Right cardiac atrium (tissue), 5 donors: ENCODE measurements around the gene DNAH17. TPM values are rescaled to one million over a fixed set of nuclear protein-coding genes. Genes with fewer than 3 reads are reported as not detected.

ENCODE experiments used
- ATAC-seq, 2 donors: fragments of 200-7000 bp; cut with Tn5 transposase; one replicate each; pipeline versions ENCODE4 v1.8.0 to v1.9.1; 2020; ENCODE audit warnings: moderate library complexity in 2 of 2, mild to moderate bottlenecking in 1 of 2
- DNase-seq, 3 donors: peaks; one replicate each; pipeline ENCODE4 v3.0.0-alpha.2; 2020
- H3K27ac ChIP-seq: one replicate; pipeline ENCODE4 v1.5.1; 2013; ENCODE audit warnings: mild to moderate bottlenecking, low read length, control low read depth, moderate library complexity
- H3K27me3 ChIP-seq: one replicate; pipeline ENCODE4 v1.6.1; 2013; ENCODE audit not compliant: control insufficient read depth, insufficient read depth
- H3K4me1 ChIP-seq: one replicate; pipeline ENCODE4 v1.6.1; 2013; ENCODE audit warnings: low read length; ENCODE audit not compliant: control insufficient read depth, insufficient read depth
- H3K4me3 ChIP-seq: one replicate; pipeline ENCODE4 v1.5.1; 2013; ENCODE audit warnings: low read length, control low read depth
- H3K9me3 ChIP-seq: one replicate; pipeline ENCODE4 v1.6.1; 2013; ENCODE audit warnings: low read length; ENCODE audit not compliant: control insufficient read depth
- WGBS: extraction: QIAGEN DNeasy Blood & Tissue Kit; methylation state at CpG from one replicate; pipeline ENCODE4 v1.1.7; 2013; 5-methylcytosine and 5-hydroxymethylcytosine counted together
- intact Hi-C, 4 donors: fragments of 100-400 bp; cut with DNase I; formaldehyde crosslinking; loops; one replicate each; pipeline versions ENCODE4 v1.11.0 to v1.14.0; 2022 to 2023
- polyA plus RNA-seq: library from polyadenylated mRNA; stranded (reverse); fragments of 200-250 nt; gene quantifications from one replicate; pipeline ENCODE4 v1.2.3, GENCODE V29; 2013
- total RNA-seq, 4 donors: library from RNA; stranded (reverse); fragmentation: NEBNext Ultra II Directional; extraction: Animal tissue kit (Norgen Biotek cat#: 25700); gene quantifications; one replicate each; pipeline ENCODE4 v1.2.1, GENCODE V29; 2021
- donor health status: healthy with polysubstance abuse.
- donor health status: DM: no; HTN: yes; CAD: no.
- donor health status: DM: no; HTN: no; CAD: no.
- donor health status: DM: no; HTN: yes; CAD: no; lungs with severe emphysema.
- donor health status: DM: yes; HTN: yes; CAD: no.

DNAH17 gene
- total and polyA plus RNA-seq, 5 donors, result 0.06 to 0.28 (median 0.19) TPM; not detected in 1

DNA sequence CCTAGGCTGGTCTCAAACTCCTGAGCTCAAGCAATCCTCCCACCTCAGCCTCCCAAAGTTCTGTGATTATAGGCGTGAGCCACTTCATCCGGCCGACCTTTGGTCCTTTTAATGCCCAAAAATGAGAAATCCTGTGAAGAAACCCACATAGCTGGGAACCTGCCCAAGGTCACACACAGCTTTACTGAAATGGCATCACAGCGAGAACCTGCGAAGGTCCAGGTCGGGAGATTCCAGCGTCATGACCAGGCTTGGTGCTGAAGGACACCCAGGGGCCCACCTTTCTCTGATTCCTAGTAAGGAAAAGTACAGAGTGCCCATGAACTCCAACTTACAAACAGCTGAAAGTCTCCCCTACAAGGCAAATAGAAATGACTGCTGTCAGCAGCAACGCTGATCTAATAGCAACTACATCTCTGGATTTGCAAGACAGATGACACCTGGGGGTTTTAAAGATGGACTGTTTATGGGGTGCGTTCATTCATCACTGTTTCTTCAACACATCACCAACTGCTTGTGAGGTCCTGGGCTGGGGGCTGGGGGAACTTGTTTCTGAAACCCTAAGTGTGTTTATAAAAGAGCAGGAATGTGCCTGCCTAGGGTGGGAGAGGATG is 24.5 kb upstream of the DNAH17 start:
- no peak for ATAC-seq
- Histone ChIP-seq H3K4me1 (peaks cover 5% of the 10 kb centered on the region), H3K27me3 (no peaks in the 10 kb centered on the region), H3K27ac (no peak overlapping the region), H3K4me3 (no peak overlapping the region), H3K9me3 (no peaks in the 10 kb centered on the region)
- no peak for DNase-seq
- intact Hi-C loops, result no loop called here
- 89% methylated on average over 9 of the region's 9 CpGs for WGBS

DNA sequence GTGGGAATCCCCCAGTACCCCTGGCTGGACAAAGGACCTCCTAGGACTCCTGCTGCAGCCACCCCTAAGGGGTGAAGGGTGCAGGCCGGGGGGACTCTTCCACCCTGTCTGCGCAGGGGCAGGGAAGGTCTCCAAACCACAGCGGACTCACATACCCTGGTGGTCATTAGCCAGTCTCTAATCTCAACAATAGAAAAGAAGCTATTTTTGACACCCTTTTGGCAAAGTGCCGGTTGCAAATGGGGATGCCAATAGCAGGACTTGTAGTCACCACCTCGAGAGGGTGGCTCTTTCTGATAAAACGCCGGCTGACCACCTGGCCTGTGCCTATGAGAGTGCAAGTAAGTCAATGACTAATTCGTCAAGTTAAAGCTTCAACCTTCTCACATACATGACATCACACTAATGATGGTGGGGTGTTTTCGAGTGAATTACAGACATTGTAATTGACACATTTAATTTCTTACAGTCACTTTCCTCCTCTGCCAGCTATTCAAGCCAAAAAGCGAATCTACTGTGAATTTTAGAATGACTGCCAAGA is 23.1 kb upstream of the DNAH17 start:
- intact Hi-C loops, result no loop called here
- ATAC-seq (peak; percentile 32 to 51), DNase-seq (peak in 1 of 3 donors; percentile 67)
- 32% methylated on average over 10 of the region's 10 CpGs for WGBS
- H3K4me3 ChIP-seq, result no peak overlapping the region
- no peaks in the 10 kb centered on the region for H3K27me3 ChIP-seq
- H3K27ac ChIP-seq, result no peak overlapping the region
- H3K4me1 ChIP-seq, result peaks cover 5% of the 10 kb centered on the region
- H3K9me3 ChIP-seq, result no peaks in the 10 kb centered on the region

DNA sequence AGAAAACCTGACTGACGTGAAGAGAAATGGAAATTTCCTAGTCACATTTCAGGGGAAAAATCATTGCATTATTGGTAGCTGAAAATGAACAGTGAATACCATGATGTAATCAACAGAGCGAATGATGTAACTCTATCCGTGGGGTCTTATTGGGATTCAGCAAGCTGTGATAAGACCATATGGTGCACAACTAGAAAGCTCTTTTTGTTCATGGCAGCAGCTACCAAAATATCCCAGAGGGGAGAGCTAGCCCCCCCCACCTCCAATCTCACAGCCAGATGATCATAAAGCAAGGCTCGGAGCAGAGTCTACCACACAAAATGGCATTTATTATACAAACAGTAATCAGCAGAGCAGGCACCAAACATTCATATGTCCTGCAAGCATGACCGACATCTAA is 22.2 kb upstream of the DNAH17 start:
- no peak for DNase-seq
- Histone ChIP-seq H3K27ac (no peak overlapping the region), H3K4me1 (peaks cover 5% of the 10 kb centered on the region), H3K4me3 (no peak overlapping the region), H3K27me3 (no peaks in the 10 kb centered on the region), H3K9me3 (no peaks in the 10 kb centered on the region)
- no peak for ATAC-seq
- intact Hi-C loops, result no loop called here
- WGBS, result 70% methylated on average over 5 of the region's 5 CpGs

DNA sequence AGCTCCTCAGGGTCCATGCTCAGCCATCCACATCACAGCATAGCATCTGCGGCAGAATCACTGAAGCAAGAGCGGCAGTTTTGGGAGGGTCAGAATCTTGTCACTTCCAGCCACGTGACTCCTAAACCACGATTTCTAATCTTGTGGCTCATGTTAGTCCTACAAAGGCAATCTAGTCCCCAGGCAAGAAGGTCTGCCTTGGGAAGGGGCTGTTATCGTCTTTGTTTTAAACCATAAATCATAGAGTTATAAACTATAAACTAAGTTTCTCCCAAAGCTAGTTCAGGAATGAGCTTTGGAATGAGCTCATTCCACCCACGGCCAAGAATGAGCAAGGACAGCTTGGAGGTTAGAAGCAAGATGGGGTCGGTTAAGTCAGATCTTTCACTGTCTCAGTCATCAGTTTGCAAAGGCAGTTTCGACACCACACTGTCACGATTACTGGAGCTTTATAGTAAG is 20.8 kb upstream of the DNAH17 start:
- intact Hi-C loops, result no loop called here
- Histone ChIP-seq H3K4me1 (peaks cover 5% of the 10 kb centered on the region), H3K27me3 (no peaks in the 10 kb centered on the region), H3K9me3 (no peaks in the 10 kb centered on the region), H3K4me3 (no peak overlapping the region), H3K27ac (no peak overlapping the region)
- WGBS, result 63% methylated on average over 9 of the region's 9 CpGs
- ATAC-seq (no peak), DNase-seq (no peak)

DNA sequence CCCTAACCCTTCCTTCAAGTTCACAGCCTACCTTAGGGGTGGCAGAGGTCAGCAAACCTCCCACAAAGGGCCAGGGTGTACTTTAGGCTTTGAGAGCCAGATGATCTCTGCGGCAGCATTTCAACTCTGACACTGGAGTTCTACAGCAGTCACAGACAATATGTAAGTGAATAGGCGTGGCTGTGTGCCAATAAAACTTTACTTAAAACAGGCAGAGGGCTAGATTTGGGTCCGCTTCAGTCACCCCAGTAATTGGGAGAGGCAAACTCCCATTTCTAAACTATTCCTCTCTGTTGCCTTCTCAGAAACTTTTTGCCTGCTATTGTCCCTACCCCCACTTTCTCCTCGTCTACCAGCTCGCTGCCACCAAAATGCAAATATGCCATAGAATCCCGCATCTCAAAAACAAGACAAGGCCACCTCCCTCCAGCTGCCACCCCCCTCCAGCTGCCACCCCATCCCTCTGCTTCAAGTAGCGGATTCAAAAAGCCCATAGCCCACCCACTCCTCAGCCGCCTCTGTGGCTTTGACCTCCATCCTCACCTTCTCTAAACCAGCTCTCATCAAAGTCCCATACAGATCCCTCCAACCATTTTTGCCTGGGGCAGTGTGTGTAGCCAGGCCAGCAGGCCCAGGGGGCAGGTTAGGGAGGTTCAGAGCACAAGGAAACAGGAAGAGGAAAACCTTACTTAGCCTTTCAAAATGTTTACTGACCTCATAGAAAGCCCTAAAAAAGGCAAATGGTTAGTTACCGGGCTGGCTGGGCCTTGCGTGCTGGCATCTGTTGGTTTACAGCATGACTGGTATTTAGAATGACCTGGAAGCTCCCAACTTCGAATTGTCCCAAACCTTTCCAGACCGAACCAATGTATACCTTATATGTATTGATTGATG is 19.9 kb upstream of the DNAH17 start:
- Histone ChIP-seq H3K27ac (no peak overlapping the region), H3K4me3 (no peak overlapping the region), H3K4me1 (peaks cover 5% of the 10 kb centered on the region), H3K9me3 (no peaks in the 10 kb centered on the region), H3K27me3 (no peaks in the 10 kb centered on the region)
- ATAC-seq (no peak), DNase-seq (no peak)
- WGBS, result 87% methylated on average over 12 of the region's 12 CpGs
- intact Hi-C loops, result no loop called here

DNA sequence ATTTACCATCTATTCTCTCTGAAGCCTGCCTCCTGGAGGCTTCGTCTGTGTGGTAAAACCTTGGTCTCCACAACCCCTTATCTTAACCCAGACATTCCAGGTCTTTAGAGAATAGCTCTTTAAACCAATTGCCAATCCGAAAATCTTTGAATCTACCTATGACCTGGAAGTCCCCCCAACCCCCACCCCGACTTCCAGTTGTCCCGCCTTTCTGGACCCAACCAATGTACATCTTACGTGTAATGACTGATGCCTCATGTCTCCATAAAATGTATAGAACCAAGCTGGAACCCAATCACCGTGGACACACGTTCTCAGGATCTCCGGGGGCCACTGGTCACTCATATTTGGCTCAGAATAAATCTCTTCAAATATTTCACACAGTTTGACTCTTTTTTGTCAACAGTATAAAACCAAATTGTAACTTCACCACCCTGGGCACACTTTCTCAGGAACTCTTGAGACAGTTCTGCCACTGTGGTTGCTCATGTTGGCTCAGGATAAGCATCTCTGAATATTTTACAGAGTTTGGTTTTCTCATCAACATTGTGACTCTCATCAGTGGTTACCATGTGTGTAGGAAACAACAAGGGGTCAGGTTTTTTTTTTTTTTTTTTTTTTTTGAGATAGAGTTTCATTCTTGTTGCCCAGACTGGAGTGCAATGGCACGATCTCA is 18.1 kb upstream of the DNAH17 start:
- Histone ChIP-seq H3K27me3 (no peaks in the 10 kb centered on the region), H3K4me1 (peaks cover 4% of the 10 kb centered on the region), H3K9me3 (no peaks in the 10 kb centered on the region), H3K4me3 (no peak overlapping the region), H3K27ac (no peak overlapping the region)
- ATAC-seq, result no peak
- intact Hi-C loops, result no loop called here
- DNase-seq, result no peak
- WGBS, result 92% methylated on average over 9 of the region's 9 CpGs

DNA sequence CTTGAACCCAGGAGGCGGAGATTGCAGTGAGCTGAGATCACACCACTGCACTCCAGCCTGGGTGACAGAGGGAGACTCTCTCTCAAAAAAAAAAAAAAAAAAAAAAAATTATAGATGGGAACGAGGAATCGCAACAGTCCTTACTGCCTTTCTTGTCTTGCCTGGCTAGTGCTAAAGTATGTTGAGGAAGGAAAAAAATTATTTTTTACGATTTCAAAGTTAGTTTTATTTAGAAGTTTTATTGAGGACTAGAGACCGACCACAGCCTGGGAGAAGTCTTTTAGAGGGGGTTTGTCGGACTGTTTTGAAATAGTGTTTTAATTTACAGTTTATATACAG is 15.8 kb upstream of the DNAH17 start:
- Histone ChIP-seq H3K4me1 (no peaks in the 10 kb centered on the region), H3K27me3 (no peaks in the 10 kb centered on the region), H3K9me3 (no peaks in the 10 kb centered on the region), H3K4me3 (no peak overlapping the region), H3K27ac (no peak overlapping the region)
- intact Hi-C loops, result no loop called here
- ATAC-seq (no peak), DNase-seq (no peak)
- 81% methylated on average over 6 of the region's 6 CpGs for WGBS

DNA sequence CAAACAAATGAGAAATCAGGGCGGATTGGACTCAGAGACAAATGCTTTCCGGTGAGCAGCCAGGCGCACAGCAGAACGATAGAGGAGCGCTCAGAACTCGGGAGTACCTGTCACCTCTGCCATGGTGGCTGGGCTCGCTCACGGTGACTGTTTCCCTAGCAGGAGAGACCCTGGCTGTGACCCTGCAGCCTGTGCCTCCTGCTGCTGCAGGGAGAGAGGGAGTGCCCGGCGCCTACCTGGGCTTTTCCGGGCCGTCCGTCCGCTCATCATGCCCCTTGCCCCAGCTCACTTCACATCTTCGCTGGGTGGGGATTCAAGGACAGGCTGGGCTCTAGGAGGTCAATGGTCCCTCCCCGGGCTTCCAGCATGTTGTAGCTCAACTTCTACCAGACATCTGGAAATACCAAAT is 14.1 kb upstream of the DNAH17 start:
- Histone ChIP-seq H3K4me1 (no peaks in the 10 kb centered on the region), H3K4me3 (no peak overlapping the region), H3K27ac (no peak overlapping the region), H3K9me3 (no peaks in the 10 kb centered on the region), H3K27me3 (no peaks in the 10 kb centered on the region)
- DNase-seq, result no peak
- intact Hi-C loops, result no loop called here
- 88% methylated on average over 16 of the region's 16 CpGs for WGBS
- ATAC-seq, result no peak

DNA sequence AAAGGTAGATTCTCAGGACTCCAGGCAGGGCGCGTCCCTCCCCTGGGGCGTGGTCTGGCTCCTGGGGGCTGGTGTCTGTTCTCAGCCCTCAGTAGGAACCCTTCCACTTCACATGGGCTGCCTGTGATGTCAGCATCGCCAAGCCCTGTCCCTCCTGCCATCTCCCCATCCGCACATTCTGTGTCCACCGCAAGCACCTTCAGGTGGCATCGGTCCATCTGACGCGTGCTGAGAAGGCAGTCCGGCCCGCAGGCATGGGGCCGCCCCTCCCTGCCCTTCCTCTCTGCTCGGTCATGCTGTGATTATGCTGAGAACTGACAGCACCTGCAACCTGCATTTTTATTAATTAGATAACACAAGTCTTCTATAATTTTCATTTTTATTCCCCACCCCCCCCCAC is 12.7 kb upstream of the DNAH17 start:
- Histone ChIP-seq H3K27ac (no peak overlapping the region), H3K9me3 (no peaks in the 10 kb centered on the region), H3K4me1 (no peaks in the 10 kb centered on the region), H3K27me3 (no peaks in the 10 kb centered on the region), H3K4me3 (no peak overlapping the region)
- intact Hi-C loops, result no loop called here
- WGBS, result 89% methylated on average over 13 of the region's 13 CpGs
- DNase-seq, result no peak
- ATAC-seq, result no peak

DNA sequence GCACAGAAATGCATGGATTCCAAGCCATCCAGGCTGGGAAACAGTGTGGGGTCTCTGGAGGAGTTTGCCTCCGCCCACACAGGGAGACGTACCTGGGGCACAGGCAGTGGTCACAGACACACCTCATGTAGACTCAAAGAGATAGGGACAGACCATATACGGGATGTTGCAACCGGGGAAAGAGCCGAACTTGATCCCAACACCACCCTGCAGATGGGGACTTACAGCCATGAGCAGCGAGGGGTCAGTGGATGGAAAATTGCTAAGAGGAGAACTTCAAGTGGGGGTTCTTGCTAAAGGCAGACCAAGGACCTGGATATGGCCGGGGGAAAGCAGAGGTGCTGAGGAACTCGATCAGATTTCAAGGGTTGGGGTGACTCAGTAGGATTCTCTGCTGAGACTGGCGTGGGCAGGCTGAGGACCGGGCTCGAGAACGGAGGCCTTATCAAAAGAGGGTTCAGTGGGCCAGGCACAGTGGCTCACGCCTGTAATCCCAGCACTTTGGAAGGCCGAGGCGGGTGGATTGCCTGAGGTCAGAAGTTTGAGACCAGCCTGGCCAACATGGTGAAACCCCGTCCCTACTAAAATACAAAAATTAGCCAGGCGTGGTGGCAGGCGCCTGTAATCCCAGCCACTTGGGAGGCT is 12.0 kb upstream of the DNAH17 start:
- no peaks in the 10 kb centered on the region for H3K9me3 ChIP-seq

More for the DNA sequence above, 12.0 kb upstream of the DNAH17 start:
- H3K4me1 ChIP-seq, result no peaks in the 10 kb centered on the region
- H3K27me3 ChIP-seq, result no peaks in the 10 kb centered on the region
- DNase-seq, result no peak
- intact Hi-C loops, result no loop called here
- H3K27ac ChIP-seq, result no peak overlapping the region
- no peak for ATAC-seq
- 94% methylated on average over 18 of the region's 18 CpGs for WGBS
- no peak overlapping the region for H3K4me3 ChIP-seq
